H9 (cell line): ENCODE measurements around the gene AP1B1. TPM values are rescaled to one million over a fixed set of nuclear protein-coding genes. Genes with fewer than 3 reads are reported as not detected.
A peak's percentile ranks its signal among the peaks of the same experiment; 100 is the strongest.

ENCODE experiments used
- DNase-seq: peaks from one replicate; pipeline ENCODE4 v3.0.0-alpha.2; 2017
- H2AFZ ChIP-seq: one replicate; pipeline ENCODE4 v1.6.1; 2013; ENCODE audit warnings: mild to moderate bottlenecking, low read length, control low read depth, moderate library complexity
- H2AK5ac ChIP-seq: 2 replicates; pipeline ENCODE4 v1.6.1; 2013; ENCODE audit warnings: low read length, control low read depth, mixed read lengths; ENCODE audit not compliant: insufficient read length
- H2BK120ac ChIP-seq: one replicate; pipeline ENCODE4 v1.6.1; 2013; ENCODE audit warnings: low read depth, mild to moderate bottlenecking, low read length, control low read depth, inconsistent platforms; ENCODE audit not compliant: poor library complexity, severe bottlenecking
- H2BK12ac ChIP-seq: 2 replicates; pipeline ENCODE4 v1.6.1; 2013; ENCODE audit warnings: low read length, control low read depth, mixed read lengths, low read depth; ENCODE audit not compliant: insufficient read length
- H2BK15ac ChIP-seq: 2 replicates; pipeline ENCODE4 v1.6.1; 2013; ENCODE audit warnings: low read depth, low read length, control low read depth
- H2BK20ac ChIP-seq: one replicate; pipeline ENCODE4 v1.6.1; 2013; ENCODE audit warnings: low read depth, mild to moderate bottlenecking, low read length, control low read depth, inconsistent platforms; ENCODE audit not compliant: poor library complexity, severe bottlenecking
- H2BK5ac ChIP-seq: 2 replicates; pipeline ENCODE4 v1.6.1; 2013; ENCODE audit warnings: low read length, control low read depth, mixed read lengths; ENCODE audit not compliant: insufficient read length
- H3K14ac ChIP-seq: 2 replicates; pipeline ENCODE4 v1.6.1; 2013; ENCODE audit warnings: low read length, control low read depth; ENCODE audit not compliant: insufficient read depth
- H3K18ac ChIP-seq: 2 replicates; pipeline ENCODE4 v1.6.1; 2013; ENCODE audit warnings: low read depth, mild to moderate bottlenecking, mixed read lengths, low read length, control low read depth; ENCODE audit not compliant: insufficient read length
- H3K23ac ChIP-seq: 2 replicates; pipeline ENCODE4 v1.6.1; 2013; ENCODE audit warnings: low read length, control low read depth, mixed read lengths, low read depth; ENCODE audit not compliant: insufficient read length
- H3K23me2 ChIP-seq: 2 replicates; pipeline ENCODE4 v1.6.1; 2013; ENCODE audit warnings: low read depth, mild to moderate bottlenecking, mixed read lengths, low read length, control low read depth; ENCODE audit not compliant: insufficient read length, poor library complexity, severe bottlenecking
- H3K27ac ChIP-seq: 2 replicates; pipeline ENCODE4 v1.5.1; 2013; ENCODE audit warnings: low read length, control low read depth, mixed read lengths, low read depth; ENCODE audit not compliant: insufficient read length
- H3K27me3 ChIP-seq: 2 replicates; pipeline ENCODE4 v1.6.1; 2013; ENCODE audit warnings: low read length, control low read depth, inconsistent platforms; ENCODE audit not compliant: insufficient read depth
- H3K4ac ChIP-seq: 2 replicates; pipeline ENCODE4 v1.6.1; 2013; ENCODE audit warnings: low read depth, mild to moderate bottlenecking, control low read depth, inconsistent platforms, low read length, moderate library complexity
- H3K4me1 ChIP-seq: 2 replicates; pipeline ENCODE4 v1.6.1; 2013; ENCODE audit warnings: low read length, control low read depth, inconsistent platforms; ENCODE audit not compliant: insufficient read depth
- H3K4me2 ChIP-seq: 2 replicates; pipeline ENCODE4 v1.6.1; 2013; ENCODE audit warnings: low read length, control low read depth, mixed read lengths; ENCODE audit not compliant: insufficient read length, insufficient read depth
- H3K56ac ChIP-seq: 2 replicates; pipeline ENCODE4 v1.6.1; 2013; ENCODE audit warnings: low read depth, mild to moderate bottlenecking, mixed read lengths, low read length, control low read depth; ENCODE audit not compliant: insufficient read length
- H3K79me1 ChIP-seq: 2 replicates; pipeline ENCODE4 v1.6.1; 2013; ENCODE audit warnings: low read depth, mild to moderate bottlenecking, moderate library complexity, low read length, control low read depth, inconsistent platforms; ENCODE audit not compliant: insufficient read depth, poor library complexity, severe bottlenecking
- H3K79me2 ChIP-seq: 2 replicates; pipeline ENCODE4 v1.6.1; 2013; ENCODE audit warnings: low read length, control low read depth, inconsistent platforms; ENCODE audit not compliant: insufficient read depth
- H3K9ac ChIP-seq: 2 replicates; pipeline ENCODE4 v1.6.1; 2013; ENCODE audit warnings: low read length, control low read depth, mixed read lengths; ENCODE audit not compliant: insufficient read length; ENCODE audit errors: extremely low read depth
- H3K9me3 ChIP-seq: one replicate; pipeline ENCODE4 v1.6.1; 2013; ENCODE audit warnings: low read depth, low read length, inconsistent platforms; ENCODE audit not compliant: control insufficient read depth
- H3T11ph ChIP-seq: one replicate; pipeline ENCODE4 v1.6.1; 2013; ENCODE audit warnings: mild to moderate bottlenecking, low read length, control low read depth, inconsistent platforms
- H4K20me1 ChIP-seq: one replicate; pipeline ENCODE4 v1.6.1; 2013; ENCODE audit not compliant: control insufficient read depth, insufficient read length, insufficient read depth
- H4K5ac ChIP-seq: 2 replicates; pipeline ENCODE4 v1.6.1; 2013; ENCODE audit warnings: low read depth, mild to moderate bottlenecking, mixed read lengths, low read length, control low read depth; ENCODE audit not compliant: insufficient read length
- H4K8ac ChIP-seq: replicated peaks from 2 replicates; pipeline ENCODE4 v1.6.1; 2013; ENCODE audit warnings: low read length, control low read depth, mixed read lengths, low read depth; ENCODE audit not compliant: insufficient read length
- H4K91ac ChIP-seq: 2 replicates; pipeline ENCODE4 v1.6.1; 2013; ENCODE audit warnings: low read depth, mild to moderate bottlenecking, moderate library complexity, mixed read lengths, low read length, control low read depth; ENCODE audit not compliant: insufficient read length
- H3K27ac Mint-ChIP-seq, 3 experiments: 2 replicates in 2 of 3; 3 replicates in 1 of 3; pipeline ENCODE4 v1.8.0; 2020 to 2021; ENCODE audit warnings: mixed read lengths in 3 of 3, mild to moderate bottlenecking in 1 of 3, moderate library complexity in 1 of 3
- H3K27me3 Mint-ChIP-seq: 2 replicates; pipeline ENCODE4 v1.8.0; 2021; ENCODE audit warnings: low read depth, mild to moderate bottlenecking, moderate library complexity, mixed read lengths
- H3K36me3 Mint-ChIP-seq, 3 experiments: 2 replicates in 2 of 3; 3 replicates in 1 of 3; pipeline ENCODE4 v1.8.0; 2020 to 2021; ENCODE audit warnings: low read depth in 3 of 3, mixed read lengths in 3 of 3; ENCODE audit not compliant: insufficient read depth in 1 of 3
- H3K4me1 Mint-ChIP-seq, 2 experiments: 2 replicates each; pipeline ENCODE4 v1.8.0; 2020; ENCODE audit warnings: mixed read lengths in 2 of 2
- H3K4me3 Mint-ChIP-seq, 2 experiments: 2 replicates in 1 of 2; 3 replicates in 1 of 2; pipeline ENCODE4 v1.8.0; 2020 to 2021; ENCODE audit warnings: mild to moderate bottlenecking in 2 of 2, mixed read lengths in 2 of 2, moderate library complexity in 1 of 2
- H3K9me3 Mint-ChIP-seq, 2 experiments: 2 replicates in 1 of 2; 3 replicates in 1 of 2; pipeline ENCODE4 v1.8.0; 2020; ENCODE audit warnings: mild to moderate bottlenecking in 2 of 2, mixed read lengths in 2 of 2, moderate library complexity in 1 of 2
- WGBS: extraction: QIAGEN DNeasy Blood & Tissue Kit; methylation state at CpG from one replicate; pipeline ENCODE4 v1.1.7; 2013; ENCODE audit warnings: missing lambda C conversion rate, low lambda C conversion rate, mixed read lengths; ENCODE audit not compliant: insufficient read length; ENCODE audit errors: extremely low coverage; 5-methylcytosine and 5-hydroxymethylcytosine counted together
- total RNA-seq: library from RNA; stranded (reverse); gene quantifications from 2 replicates; pipeline ENCODE4 v1.2.1, GENCODE V29; 2021
- TF ChIP-seq, protein P1 (sequence below): fragments of 200-600 bp; sonication (generic); conservative IDR thresholded peaks from 3 replicates; pipeline ENCODE4 v1.8.0; 2021; ENCODE audit warnings: antibody characterized with exemption, mild to moderate bottlenecking

AP1B1 gene
- total RNA-seq, 1 experiment from 2014 or later: 64.0 TPM

DNA sequence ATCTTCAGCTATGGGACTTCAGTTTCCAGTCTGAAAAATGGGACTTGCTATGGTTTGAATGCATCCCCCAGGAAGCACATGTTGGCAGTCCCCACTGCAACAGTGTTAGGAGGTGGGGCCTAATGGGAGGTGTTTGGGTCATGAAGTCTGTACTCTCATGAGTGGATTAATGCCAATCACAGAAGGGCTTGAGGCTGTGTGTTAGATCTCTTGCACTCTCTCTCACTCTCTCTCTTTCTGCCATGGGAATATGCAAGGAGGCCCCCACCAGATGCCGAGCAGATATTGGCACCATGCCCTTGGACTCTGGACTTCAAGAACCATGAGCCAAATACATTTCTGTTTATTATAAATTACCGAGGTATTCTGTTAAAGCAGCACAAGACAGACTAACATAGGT, 7.8 kb upstream of the AP1B1 start:
- Histone ChIP-seq H2BK12ac (no peak overlapping the region), H4K8ac (no peak overlapping the region), H2BK5ac (no peak overlapping the region), H3K27me3 (no peaks in the 10 kb centered on the region), H3K4me1 (no peaks in the 10 kb centered on the region), H3K79me1 (no peaks in the 10 kb centered on the region), H3K79me2 (no peaks in the 10 kb centered on the region), H2AFZ (no peak overlapping the region), H3K4ac (no peak overlapping the region), H2BK15ac (no peak overlapping the region), H3K9ac (no peak overlapping the region), H3K27ac (no peak overlapping the region), H3K14ac (no peak overlapping the region), H3K23me2 (no peaks in the 10 kb centered on the region), H3T11ph (no peak overlapping the region), H3K4me2 (no peak overlapping the region), H4K20me1 (no peaks in the 10 kb centered on the region), H3K56ac (no peak overlapping the region), H3K18ac (no peak overlapping the region), H2BK20ac (no peak overlapping the region), H2AK5ac (no peak overlapping the region), H3K23ac (no peak overlapping the region), H4K91ac (no peak overlapping the region), H3K9me3 (no peaks in the 10 kb centered on the region), H2BK120ac (no peak overlapping the region), H4K5ac (no peak overlapping the region)
- H3K27ac Mint-ChIP-seq: no peak overlapping the region
- TF ChIP-seq, protein P1, sequence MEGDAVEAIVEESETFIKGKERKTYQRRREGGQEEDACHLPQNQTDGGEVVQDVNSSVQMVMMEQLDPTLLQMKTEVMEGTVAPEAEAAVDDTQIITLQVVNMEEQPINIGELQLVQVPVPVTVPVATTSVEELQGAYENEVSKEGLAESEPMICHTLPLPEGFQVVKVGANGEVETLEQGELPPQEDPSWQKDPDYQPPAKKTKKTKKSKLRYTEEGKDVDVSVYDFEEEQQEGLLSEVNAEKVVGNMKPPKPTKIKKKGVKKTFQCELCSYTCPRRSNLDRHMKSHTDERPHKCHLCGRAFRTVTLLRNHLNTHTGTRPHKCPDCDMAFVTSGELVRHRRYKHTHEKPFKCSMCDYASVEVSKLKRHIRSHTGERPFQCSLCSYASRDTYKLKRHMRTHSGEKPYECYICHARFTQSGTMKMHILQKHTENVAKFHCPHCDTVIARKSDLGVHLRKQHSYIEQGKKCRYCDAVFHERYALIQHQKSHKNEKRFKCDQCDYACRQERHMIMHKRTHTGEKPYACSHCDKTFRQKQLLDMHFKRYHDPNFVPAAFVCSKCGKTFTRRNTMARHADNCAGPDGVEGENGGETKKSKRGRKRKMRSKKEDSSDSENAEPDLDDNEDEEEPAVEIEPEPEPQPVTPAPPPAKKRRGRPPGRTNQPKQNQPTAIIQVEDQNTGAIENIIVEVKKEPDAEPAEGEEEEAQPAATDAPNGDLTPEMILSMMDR: no peak
- no peaks in the 10 kb centered on the region for H3K36me3 Mint-ChIP-seq
- peak; percentile 6 for DNase-seq
- H3K4me1 Mint-ChIP-seq: peaks cover 2 to 5% of the 10 kb centered on the region in 2 experiments; a peak in 2 of 4 replicates
- H3K9me3 Mint-ChIP-seq: no peaks in the 10 kb centered on the region
- H3K4me3 Mint-ChIP-seq: no peak overlapping the region
- no CpG with 5 or more reads among the region's 2 CpGs for whole genome bisulfite sequencing
- peaks cover 7% of the 10 kb centered on the region for H3K27me3 Mint-ChIP-seq
